KMS-11 (cell line): ENCODE data around the gene NTRK3.

Source experiments
- H2AFZ ChIP-seq: fragments of 200-600 bp; sonication (generic); 2 replicates; pipeline ENCODE4 v1.6.1; 2016; ENCODE audit warnings: antibody characterized with exemption, mixed run types, low read depth
- H3K27ac ChIP-seq: fragments of 200-600 bp; sonication (generic); 2 replicates; pipeline ENCODE4 v1.6.1; 2016; ENCODE audit warnings: mild to moderate bottlenecking, mixed run types
- H3K27me3 ChIP-seq: fragments of 200-600 bp; sonication (generic); 2 replicates; pipeline ENCODE4 v1.6.1; 2017; ENCODE audit warnings: mild to moderate bottlenecking, low read depth, mixed run types, moderate library complexity; ENCODE audit not compliant: insufficient read depth
- H3K36me3 ChIP-seq: fragments of 200-600 bp; sonication (generic); 2 replicates; pipeline ENCODE4 v1.6.1; 2017; ENCODE audit warnings: mild to moderate bottlenecking, mixed run types; ENCODE audit not compliant: insufficient read depth
- H3K4me1 ChIP-seq: fragments of 200-600 bp; sonication (generic); 2 replicates; pipeline ENCODE4 v1.6.1; 2016; ENCODE audit warnings: mild to moderate bottlenecking, low read depth, mixed run types; ENCODE audit not compliant: poor library complexity, severe bottlenecking
- H3K4me2 ChIP-seq: fragments of 200-600 bp; sonication (generic); 2 replicates; pipeline ENCODE4 v1.7.0; 2016; ENCODE audit warnings: mild to moderate bottlenecking, mixed run types
- H3K4me3 ChIP-seq: fragments of 200-600 bp; sonication (generic); IDR thresholded peaks from 2 replicates; pipeline ENCODE4 v1.6.1; 2017; ENCODE audit warnings: low read depth, low read length, mixed read lengths; ENCODE audit not compliant: insufficient read depth
- H3K79me2 ChIP-seq: fragments of 200-600 bp; sonication (generic); 2 replicates; pipeline ENCODE4 v1.6.1; 2016; ENCODE audit warnings: low read depth, mixed run types; ENCODE audit not compliant: insufficient read depth
- H3K9ac ChIP-seq: fragments of 200-600 bp; sonication (generic); 2 replicates; pipeline ENCODE4 v1.6.1; 2016; ENCODE audit warnings: mild to moderate bottlenecking, mixed run types
- H4K20me1 ChIP-seq: fragments of 200-600 bp; sonication (generic); 2 replicates; pipeline ENCODE4 v1.6.1; 2016; ENCODE audit warnings: mild to moderate bottlenecking, mixed run types; ENCODE audit not compliant: insufficient read depth
- CTCF ChIP-seq: fragments of 200-600 bp; sonication (generic); conservative IDR thresholded peaks from 2 replicates; pipeline ENCODE4 v1.6.1; 2017; ENCODE audit warnings: low read depth, mild to moderate bottlenecking, antibody characterized with exemption, low read length, moderate library complexity, mixed read lengths

The NTRK3 gene

GRCh38 chr15:87818756-87819155, 437.8 kb downstream of the NTRK3 start:
- Histone ChIP-seq H3K4me2 (no peak overlapping the region), H3K27me3 (no peaks in the 10 kb centered on the region), H2AFZ (no peak overlapping the region), H3K79me2 (no peaks in the 10 kb centered on the region), H3K27ac (no peak overlapping the region), H3K9ac (no peak overlapping the region), H4K20me1 (no peaks in the 10 kb centered on the region), H3K36me3 (no peaks in the 10 kb centered on the region), H3K4me1 (no peaks in the 10 kb centered on the region), H3K4me3 (no peak overlapping the region)
- no peak for TF ChIP-seq CTCF

- Histone ChIP-seq H3K36me3 (no peaks in the 10 kb centered on the region), H3K4me2 (no peak overlapping the region), H3K4me1 (no peaks in the 10 kb centered on the region), H3K9ac (no peak overlapping the region), H4K20me1 (no peaks in the 10 kb centered on the region), H3K4me3 (no peak overlapping the region), H3K27ac (no peak overlapping the region), H3K79me2 (no peaks in the 10 kb centered on the region), H2AFZ (no peak overlapping the region), H3K27me3 (no peaks in the 10 kb centered on the region)
- TF ChIP-seq CTCF = no peak
Measured at GRCh38 chr15:87817553-87817952, 439.0 kb downstream of the NTRK3 start.

GRCh38 chr15:87816811-87817210, 439.7 kb downstream of the NTRK3 start:
- Histone ChIP-seq H3K4me1 (no peaks in the 10 kb centered on the region), H3K4me3 (no peak overlapping the region), H3K27me3 (no peaks in the 10 kb centered on the region), H4K20me1 (no peaks in the 10 kb centered on the region), H3K27ac (no peak overlapping the region), H3K9ac (no peak overlapping the region), H3K4me2 (no peak overlapping the region), H2AFZ (no peak overlapping the region), H3K36me3 (no peaks in the 10 kb centered on the region), H3K79me2 (no peaks in the 10 kb centered on the region)
- TF ChIP-seq CTCF = no peak

GRCh38 chr15:87816016-87816415, 440.5 kb downstream of the NTRK3 start:
- no peak overlapping the region for H3K4me2 ChIP-seq
- TF ChIP-seq CTCF = no peak
- H2AFZ ChIP-seq = no peak overlapping the region
- H3K9ac ChIP-seq = no peak overlapping the region
- H3K4me1 ChIP-seq = no peaks in the 10 kb centered on the region
- no peak overlapping the region for H3K4me3 ChIP-seq
- H3K79me2 ChIP-seq = no peaks in the 10 kb centered on the region
- no peak overlapping the region for H3K27ac ChIP-seq
- H3K27me3 ChIP-seq = no peaks in the 10 kb centered on the region
- H3K36me3 ChIP-seq = no peaks in the 10 kb centered on the region
- H4K20me1 ChIP-seq = no peaks in the 10 kb centered on the region
